GM12891 (cell line): Measurements from ENCODE around the gene ZNF490. TPM values are rescaled to one million over a fixed set of nuclear protein-coding genes. Genes with fewer than 3 reads are reported as not detected.

ENCODE experiments used
- DNase-seq: peaks from one replicate; pipeline ENCODE4 v3.0.0; 2011; ENCODE audit warnings: low spot score; ENCODE audit not compliant: insufficient read length
- FAIRE-seq: peaks from 2 replicates; lab custom pipeline; 2011; peaks lifted over from hg19 to GRCh38; lab: Jason Lieb, UNC
- PAX5 ChIP-seq: IDR thresholded peaks from 2 replicates; pipeline ENCODE4 v1.6.1; 2011; ENCODE audit warnings: low read length, moderate library complexity, mild to moderate bottlenecking; ENCODE audit not compliant: insufficient read depth, severe bottlenecking
- POLR2A ChIP-seq: IDR thresholded peaks from 2 replicates; pipeline ENCODE4 v1.6.1; 2011; ENCODE audit warnings: low read depth, low read length, control low read depth
- POLR2AphosphoS5 ChIP-seq: IDR thresholded peaks from 2 replicates; pipeline ENCODE4 v1.6.1; 2011; ENCODE audit warnings: low read depth, low read length, control low read depth
- POU2F2 ChIP-seq: IDR thresholded peaks from 2 replicates; pipeline ENCODE4 v1.6.1; 2011; ENCODE audit warnings: low read depth, mild to moderate bottlenecking, control low read depth, low read length, moderate library complexity
- SPI1 ChIP-seq: IDR thresholded peaks from 2 replicates; pipeline ENCODE4 v1.6.1; 2011; ENCODE audit warnings: low read depth, low read length, control low read depth
- TAF1 ChIP-seq: IDR thresholded peaks from 2 replicates; pipeline ENCODE4 v1.6.1; 2011; ENCODE audit warnings: low read depth, low read length, control low read depth
- polyA plus RNA-seq: library from polyadenylated mRNA; unstranded; fragments of >200 nt; gene quantifications from one replicate; pipeline ENCODE4 v1.2.1, GENCODE V29; 2012; ENCODE audit warnings: low read depth, missing spikeins, inconsistent platforms; ENCODE audit not compliant: missing spikeins

Gene ZNF490
- 1.5 TPM for polyA plus RNA-seq

- DNase-seq (peak; percentile 86), FAIRE-seq (peak; percentile 99)
- TF ChIP-seq POLR2A (peak; percentile 95), TAF1 (peak; percentile 73), SPI1 (peak; percentile 52), POLR2AphosphoS5 (peak; percentile 88), POU2F2 (peak; percentile 74; the same call in 1 of the 2 replicates), PAX5 (no peak)
Measured at GRCh38 chr19:12610540-12611360, at the start of gene ZNF490, which contains the start of gene ZNF791. Gene ZNF490 (minus strand): TSS chr19:12610813. CDS start chr19:12610680, 133 bp downstream. Gene ZNF791 (plus strand): TSS chr19:12610920. CDS start chr19:12611080, 160 bp downstream.

DNA sequence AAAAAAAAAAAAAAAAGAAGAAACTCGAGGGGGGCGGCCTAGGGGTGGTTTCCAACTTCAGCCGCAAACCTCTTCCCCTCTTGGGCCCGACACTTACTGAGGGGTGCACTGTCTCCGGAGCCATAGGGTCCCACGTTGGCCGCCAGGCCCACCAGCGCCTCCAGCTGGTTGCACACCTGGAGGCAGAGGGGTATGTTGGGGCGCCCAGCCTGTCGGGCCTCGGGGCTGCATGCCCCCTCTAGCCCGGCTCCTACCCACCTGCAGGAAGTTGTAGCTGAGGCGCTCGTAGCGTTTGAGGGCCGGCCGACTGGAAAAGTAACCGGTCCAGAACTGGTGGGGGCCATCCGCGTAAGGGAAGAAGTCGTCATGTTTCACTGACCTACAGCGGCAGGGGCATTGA is 47.4 kb upstream of the ZNF490 start:
- no peak for FAIRE-seq
- DNase-seq: no peak
- TF ChIP-seq PAX5 (no peak), POU2F2 (no peak), SPI1 (no peak), POLR2AphosphoS5 (no peak), TAF1 (no peak), POLR2A (no peak)

- DNase-seq (no peak), FAIRE-seq (no peak)
- TF ChIP-seq POLR2A (no peak), SPI1 (no peak), TAF1 (no peak), POU2F2 (no peak), PAX5 (no peak), POLR2AphosphoS5 (no peak)
Measured at GRCh38 chr19:12656899-12657571, 46.4 kb upstream of the ZNF490 start.

GRCh38 chr19:12655546-12655945 is 44.9 kb upstream of the ZNF490 start:
- 0 out of 2 replicates have a peak, but pooled peaks have one; percentile 34 for TF ChIP-seq POLR2A
- no peak for TF ChIP-seq TAF1
- no peak for TF ChIP-seq SPI1
- FAIRE-seq: no peak
- DNase-seq: no peak

DNA sequence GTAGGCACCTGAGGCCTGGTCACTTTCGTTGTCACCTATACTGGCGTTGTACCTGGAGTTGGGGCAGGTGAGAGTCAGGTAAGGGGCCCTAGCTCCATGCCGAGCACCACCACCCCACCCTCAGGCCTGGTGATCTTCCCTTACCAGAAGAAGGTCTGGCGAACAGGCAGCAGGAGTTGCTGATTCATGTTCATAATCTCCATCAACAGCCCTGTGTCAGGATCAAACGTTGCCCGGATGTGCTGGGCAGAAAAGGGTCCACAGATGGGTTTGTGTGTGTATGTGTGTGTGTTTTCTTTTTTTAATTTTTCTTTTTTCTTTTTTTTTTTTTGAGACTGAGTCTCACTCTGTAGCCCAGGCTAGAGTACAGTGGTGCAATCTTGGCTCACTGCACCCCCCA is 41.6 kb upstream of the ZNF490 start:
- TF ChIP-seq PAX5 (no peak), SPI1 (no peak), TAF1 (no peak), POLR2A (no peak), POLR2AphosphoS5 (no peak), POU2F2 (no peak)
- DNase-seq: no peak
- no peak for FAIRE-seq

DNA sequence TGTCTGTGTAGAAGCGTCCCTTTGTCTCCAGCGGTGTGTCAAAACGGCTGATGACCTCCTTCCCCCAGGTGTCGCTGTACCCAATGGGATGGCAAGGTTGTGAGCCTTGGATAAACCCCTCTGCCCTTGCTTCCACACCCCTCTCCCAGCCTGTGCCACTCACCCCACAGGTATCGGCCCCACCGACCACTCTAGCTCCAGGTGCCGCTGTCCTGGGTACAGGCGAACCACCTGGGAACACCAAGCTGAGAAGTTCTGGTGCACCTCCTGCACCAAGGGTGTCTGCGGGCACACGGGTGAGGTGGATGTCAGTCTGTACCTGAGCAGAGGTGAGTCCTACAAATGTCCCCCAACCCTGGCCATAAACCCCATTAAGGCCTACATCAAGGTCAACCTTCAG is 39.3 kb upstream of the ZNF490 start:
- DNase-seq: no peak
- no peak for TF ChIP-seq POLR2AphosphoS5
- TF ChIP-seq SPI1: no peak
- no peak for TF ChIP-seq POLR2A
- no peak for TF ChIP-seq TAF1
- no peak for TF ChIP-seq PAX5
- no peak for TF ChIP-seq POU2F2
- no peak for FAIRE-seq

DNA sequence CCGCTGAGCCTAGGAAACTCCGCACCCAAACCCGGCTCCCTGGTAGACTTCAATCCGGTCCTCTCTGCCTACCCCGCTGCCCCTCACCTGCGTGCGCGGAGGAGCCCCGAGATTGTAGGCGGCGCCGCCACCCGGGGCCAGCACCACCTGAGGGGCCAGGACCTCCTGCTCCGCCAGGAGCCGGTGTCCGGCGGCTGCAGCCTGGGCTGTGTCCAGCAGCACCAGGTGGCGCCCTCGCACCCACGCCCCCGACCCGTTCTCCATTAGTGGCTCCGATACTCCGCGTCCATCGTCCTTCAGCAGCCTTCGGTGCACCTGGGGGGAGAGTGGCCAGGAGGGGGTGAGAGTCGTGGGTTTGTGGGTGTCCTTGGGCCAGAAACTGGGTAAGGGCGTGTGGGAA is 37.5 kb upstream of the ZNF490 start:
- no peak for FAIRE-seq

GRCh38 chr19:12647490-12648071 is 37.0 kb upstream of the ZNF490 start:
- FAIRE-seq (no peak), DNase-seq (no peak)
- TF ChIP-seq POLR2AphosphoS5 (no peak), PAX5 (no peak), SPI1 (no peak), POU2F2 (no peak), TAF1 (no peak), POLR2A (no peak)

More for the DNA sequence above, 37.5 kb upstream of the ZNF490 start:
- no peak for TF ChIP-seq TAF1
- no peak for TF ChIP-seq SPI1
- no peak for TF ChIP-seq POLR2A
- no peak for TF ChIP-seq POLR2AphosphoS5
- TF ChIP-seq PAX5: no peak
- no peak for TF ChIP-seq POU2F2
- DNase-seq: no peak
